ENCODE results near the gene SHC3.
"Not testable (repeated sequence)": the region's sequence is repeated elsewhere in the genome, so short reads cannot be mapped to it uniquely, and the experiment has no call there.

The SHC3 gene, protein sequence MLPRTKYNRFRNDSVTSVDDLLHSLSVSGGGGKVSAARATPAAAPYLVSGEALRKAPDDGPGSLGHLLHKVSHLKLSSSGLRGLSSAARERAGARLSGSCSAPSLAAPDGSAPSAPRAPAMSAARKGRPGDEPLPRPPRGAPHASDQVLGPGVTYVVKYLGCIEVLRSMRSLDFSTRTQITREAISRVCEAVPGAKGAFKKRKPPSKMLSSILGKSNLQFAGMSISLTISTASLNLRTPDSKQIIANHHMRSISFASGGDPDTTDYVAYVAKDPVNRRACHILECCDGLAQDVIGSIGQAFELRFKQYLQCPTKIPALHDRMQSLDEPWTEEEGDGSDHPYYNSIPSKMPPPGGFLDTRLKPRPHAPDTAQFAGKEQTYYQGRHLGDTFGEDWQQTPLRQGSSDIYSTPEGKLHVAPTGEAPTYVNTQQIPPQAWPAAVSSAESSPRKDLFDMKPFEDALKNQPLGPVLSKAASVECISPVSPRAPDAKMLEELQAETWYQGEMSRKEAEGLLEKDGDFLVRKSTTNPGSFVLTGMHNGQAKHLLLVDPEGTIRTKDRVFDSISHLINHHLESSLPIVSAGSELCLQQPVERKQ

DNA sequence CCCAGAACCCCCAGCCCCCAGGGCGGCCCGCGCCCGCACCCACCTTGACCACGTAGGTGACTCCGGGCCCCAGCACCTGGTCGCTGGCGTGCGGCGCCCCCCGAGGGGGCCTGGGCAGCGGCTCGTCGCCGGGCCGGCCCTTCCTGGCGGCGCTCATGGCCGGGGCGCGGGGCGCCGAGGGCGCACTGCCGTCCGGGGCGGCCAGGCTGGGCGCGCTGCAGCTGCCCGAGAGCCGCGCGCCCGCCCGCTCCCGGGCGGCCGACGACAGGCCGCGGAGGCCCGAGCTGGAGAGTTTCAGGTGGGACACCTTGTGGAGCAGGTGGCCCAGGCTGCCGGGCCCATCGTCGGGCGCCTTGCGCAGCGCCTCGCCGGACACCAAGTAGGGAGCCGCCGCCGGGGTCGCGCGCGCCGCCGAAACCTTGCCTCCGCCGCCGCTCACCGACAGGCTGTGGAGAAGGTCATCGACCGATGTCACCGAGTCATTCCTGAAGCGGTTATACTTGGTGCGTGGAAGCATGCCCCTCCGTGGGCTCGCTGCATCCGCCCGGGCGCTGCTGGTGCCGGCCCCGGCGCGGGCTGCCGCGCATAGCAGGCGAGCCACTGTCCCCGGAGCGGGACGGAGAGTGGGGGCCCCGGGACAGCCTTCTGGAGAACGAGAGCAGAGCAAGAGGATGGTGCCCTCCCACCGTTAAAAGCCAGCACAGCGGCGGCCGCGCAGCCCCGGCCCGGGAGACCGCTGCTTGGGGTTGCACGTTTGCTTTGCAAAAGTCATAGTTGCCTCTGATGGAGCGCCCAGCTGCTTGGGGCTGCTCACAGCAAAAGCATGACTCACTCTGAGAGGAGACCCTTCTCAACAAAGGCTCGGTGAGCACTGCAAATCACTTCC lies at the start of gene SHC3:
SHC3 (minus strand) TSS at position 875 of the 886 bp plus-strand sequence; CDS start at position 517, 358 bp downstream.
- DNase-seq (ENCODE audit: low read depth in 2 of 2): no peak

DNA sequence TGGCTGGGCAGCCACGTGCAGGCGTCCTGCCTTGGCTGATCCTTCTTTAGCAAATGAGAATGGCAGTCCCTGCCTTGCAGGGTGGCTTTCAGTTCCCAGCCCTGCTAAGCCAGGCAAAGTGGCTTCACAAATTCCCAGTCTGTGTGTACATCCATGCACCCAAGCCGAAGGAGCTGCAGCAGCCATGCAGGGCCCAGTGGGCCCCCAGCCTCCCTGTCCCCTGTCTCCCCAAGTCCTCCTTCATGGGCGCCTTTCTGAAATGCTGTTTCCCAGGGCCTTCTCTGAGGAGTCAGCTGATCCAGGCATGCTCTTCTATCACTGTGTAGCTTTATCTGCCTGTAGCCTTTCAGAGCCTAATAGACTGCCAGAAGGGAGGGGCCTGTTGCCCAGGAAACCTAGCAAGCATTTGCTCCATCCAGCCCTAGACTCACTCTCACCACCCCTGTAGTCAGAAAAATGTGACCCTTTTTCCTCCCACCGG lies 47.4 kb upstream of the SHC3 start:
- DNase-seq (ENCODE audit: low read depth in 2 of 2): no peak

DNA sequence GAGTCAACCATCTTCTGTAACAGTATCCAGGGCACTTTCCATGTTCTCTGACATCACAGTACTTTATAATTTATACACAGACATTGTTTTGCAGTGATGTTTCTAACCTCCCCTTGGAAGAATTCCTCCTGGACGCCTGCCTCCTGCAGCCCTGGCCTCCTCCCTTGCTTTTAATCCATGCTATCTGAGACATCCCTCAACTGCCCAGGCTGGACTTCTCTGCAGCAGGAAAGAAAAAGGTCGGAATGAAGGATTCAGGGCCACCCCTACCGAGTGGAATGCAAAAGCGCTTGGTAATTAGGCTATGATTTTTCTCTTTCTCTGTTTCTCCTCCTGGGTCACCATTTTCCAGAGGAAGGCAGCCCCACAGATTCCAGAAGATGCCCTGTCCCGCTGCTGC lies 47.0 kb upstream of the SHC3 start:
- no peak for DNase-seq (ENCODE audit: low read depth in 2 of 2)

DNA sequence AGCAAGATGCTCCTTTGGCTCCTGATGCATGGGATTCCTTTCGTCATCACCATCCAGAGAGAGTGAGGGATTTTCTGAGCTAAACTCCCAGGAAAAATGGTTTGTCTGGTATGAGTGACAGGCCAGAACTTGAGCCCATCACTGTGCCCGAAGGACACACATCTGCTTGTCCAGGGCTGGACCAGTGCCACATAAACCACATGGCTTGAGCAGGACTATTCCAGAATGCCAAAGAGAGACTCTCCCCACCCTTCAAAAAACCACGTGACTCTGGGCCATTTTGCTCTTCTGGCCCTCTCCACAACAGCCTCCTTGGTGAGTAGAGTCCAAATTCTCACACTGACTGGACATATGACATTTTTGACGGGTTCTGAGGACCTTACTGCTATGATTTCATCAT lies 46.4 kb upstream of the SHC3 start:
- no peak for DNase-seq (ENCODE audit: low read depth in 2 of 2)

DNA sequence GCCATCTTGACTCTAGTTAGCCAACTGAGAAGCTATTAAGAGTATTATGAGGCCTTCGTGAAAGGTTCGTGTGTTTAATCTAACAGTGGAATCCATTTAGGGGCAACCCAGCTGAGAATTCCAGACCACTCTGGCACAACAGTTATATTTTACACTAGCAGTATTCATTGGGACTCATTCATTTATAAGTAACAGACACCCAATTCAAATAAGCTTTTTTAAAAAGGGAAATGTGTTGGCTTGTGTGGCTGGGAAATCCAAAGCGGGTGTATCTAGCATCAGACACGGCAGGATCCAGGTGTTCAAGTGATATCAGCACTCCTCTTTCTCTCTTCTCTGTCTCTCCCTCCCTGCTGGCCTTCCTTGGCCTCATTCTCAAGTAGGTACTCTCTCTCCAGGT lies 46.0 kb upstream of the SHC3 start:
- DNase-seq (ENCODE audit: low read depth in 2 of 2): no peak

DNA sequence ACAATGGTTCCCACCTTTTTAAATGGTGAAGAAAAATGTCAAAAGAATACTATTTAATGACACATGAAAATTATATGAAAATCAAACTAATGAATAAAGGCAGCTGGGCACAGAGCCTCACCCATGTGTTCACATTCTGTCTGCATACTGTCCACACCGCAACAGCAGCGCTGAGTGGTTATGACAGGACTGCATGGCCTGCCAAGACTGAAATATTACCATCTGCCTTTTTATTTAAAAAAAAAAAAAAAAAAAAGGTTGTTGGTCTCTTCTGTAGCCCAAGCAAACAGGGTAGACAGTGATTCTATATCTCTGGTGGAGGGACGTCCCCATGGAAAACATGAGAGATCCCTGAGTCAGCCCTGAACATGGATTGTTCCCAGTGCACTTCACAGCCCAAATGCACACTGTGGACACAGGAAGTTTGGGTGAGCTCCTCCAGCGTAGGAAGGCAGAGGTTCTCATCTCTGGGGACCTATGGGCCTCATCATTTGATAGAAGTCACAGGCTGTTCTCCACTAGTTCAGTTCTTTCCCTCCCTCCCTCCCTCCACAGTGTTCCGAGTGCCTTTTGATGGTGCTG lies 44.9 kb upstream of the SHC3 start:
- no peak for DNase-seq (ENCODE audit: low read depth in 2 of 2)

DNA sequence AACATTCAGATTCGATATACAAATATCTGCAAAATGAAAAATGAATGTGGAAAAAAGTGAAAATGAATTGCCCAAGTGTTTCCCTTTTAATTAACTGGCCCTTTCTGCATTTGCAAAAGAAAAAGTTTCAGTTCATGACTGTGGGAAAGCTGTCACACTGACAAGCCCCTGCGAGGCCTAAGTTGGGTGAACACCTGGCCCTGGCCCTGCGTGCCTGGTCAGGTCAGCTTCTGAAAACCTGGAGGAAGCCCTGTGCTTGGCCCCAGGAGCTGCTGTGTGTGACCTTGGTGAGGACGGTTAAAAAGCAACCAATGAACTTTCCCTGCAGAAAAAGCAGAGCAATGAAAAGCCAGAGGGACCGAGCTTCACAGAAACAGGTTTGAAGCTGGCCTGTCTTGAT lies 41.0 kb upstream of the SHC3 start:
- no peak for DNase-seq (ENCODE audit: low read depth in 2 of 2)

DNA sequence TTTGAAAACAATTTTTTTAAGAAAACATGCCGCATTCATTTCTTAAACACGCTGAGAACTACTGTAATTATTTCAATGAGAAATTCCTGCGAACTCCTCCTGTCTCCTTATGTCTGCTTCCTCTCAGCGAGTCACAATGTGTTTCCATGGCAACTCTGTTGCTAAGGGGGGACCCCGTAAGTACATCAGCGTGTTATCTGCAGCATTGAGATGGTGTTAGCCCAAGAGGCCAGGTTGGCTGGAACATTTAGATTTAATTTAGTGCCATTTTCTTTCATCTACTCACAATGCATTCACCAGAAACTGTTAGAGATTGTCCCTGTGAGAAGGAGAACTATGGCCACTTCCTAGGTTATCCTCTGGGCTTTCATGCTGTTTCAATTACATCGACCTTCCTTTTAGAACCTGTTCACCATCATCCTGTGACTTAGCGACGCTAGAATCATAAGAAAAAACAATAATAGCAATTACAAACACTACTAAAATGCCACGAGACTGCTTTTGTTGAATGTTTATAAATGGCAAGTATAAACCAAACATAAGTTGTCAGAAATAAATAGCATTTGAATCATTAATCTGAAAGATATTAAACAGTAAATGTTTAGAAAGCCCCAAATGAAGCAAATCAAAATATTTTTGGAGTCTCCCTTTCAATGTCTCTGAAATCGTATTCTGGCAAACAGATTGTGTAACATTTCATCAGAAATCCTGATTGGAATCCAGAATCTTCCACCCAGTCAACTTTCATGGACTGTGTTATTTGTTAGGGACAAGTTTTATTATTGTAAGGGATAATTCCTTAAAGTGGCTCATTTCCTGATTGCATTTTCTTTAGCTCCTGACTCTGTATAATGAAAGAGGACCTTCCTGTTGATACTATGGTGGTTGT lies 39.7 kb upstream of the SHC3 start:
- no peak for DNase-seq (ENCODE audit: low read depth in 2 of 2)

DNA sequence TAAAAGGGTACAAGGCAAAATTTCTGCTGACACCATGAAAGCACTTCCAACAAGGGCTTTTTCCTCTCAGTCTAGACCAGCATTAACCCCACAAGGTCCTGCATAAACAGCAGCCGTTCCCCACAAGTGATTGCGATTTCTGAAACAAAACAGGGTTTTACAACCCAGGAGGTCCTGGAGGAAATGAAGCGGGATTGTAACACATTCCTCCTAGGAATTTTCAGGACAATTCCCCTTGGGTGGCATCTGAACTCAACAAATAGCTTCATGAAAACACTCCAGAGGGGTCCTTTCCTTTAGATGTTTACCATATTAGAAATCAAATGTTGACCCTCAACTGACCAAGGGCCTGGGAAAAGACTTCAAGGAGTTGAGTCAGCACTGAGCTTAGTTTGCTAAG lies 36.7 kb upstream of the SHC3 start:
- no peak for DNase-seq (ENCODE audit: low read depth in 2 of 2)

DNA sequence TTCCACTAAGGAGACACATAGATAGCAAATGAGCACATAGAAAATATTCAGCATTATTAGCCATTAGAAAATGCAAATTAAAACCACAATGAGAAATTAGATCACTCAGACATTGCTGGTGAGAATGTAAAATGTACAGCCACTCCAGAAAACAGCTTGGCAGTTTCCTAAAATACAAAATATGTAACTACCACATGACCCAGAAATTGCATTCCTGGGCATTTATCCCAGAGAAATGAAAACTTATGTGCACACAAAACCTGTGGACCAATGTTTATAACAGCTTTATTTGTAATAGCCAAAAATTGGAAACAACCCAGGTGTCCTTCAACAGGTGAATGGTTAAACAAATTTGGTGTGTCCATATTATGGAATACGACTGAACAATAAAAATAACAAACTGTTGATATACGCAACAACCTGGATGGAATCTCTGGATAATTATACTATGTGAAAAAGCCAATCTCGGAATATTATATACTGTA lies 34.8 kb upstream of the SHC3 start:
- no peak for DNase-seq (ENCODE audit: low read depth in 2 of 2)

DNA sequence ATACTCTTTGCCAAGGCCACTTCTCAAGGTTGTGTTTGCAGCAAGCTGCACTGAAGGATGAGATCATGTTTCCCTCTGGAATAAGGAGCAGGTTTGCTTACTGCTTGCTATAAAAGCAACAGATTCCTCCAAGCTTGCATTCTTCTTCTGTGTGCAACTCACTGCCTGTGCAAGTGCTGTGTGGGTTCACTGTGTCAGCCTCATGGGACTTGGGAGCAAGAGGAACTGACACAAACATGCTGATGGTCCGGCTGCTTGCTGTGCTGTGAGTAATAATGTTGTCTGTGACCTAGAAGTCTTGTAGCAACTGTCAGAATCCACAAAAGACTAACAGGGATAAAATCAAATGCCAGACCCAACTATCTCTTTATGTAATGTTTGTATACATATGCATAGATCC lies 33.6 kb upstream of the SHC3 start:
- no peak for DNase-seq (ENCODE audit: low read depth in 2 of 2)

DNA sequence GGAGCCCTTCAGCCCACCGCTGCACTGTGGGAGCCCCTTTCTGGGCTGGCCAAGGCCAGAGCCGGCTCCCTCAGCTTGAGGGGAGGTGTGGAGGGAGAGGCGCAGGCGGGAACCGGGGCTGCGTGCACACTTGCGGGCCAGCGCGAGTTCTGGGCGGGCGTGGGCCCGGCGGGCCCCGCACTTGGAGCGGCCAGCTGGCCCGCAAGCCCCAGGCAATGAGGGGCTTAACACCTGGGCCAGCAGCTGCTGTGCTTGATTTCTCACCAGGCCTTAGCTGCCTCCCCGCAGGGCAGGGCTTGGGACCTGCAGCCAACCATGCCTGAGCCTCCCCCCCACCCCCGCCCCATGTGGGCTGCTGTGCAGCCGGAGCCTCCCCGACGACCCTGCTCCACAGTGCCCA lies 30.7 kb upstream of the SHC3 start:
- DNase-seq (ENCODE audit: low read depth in 2 of 2): not testable (repeated sequence)

DNA sequence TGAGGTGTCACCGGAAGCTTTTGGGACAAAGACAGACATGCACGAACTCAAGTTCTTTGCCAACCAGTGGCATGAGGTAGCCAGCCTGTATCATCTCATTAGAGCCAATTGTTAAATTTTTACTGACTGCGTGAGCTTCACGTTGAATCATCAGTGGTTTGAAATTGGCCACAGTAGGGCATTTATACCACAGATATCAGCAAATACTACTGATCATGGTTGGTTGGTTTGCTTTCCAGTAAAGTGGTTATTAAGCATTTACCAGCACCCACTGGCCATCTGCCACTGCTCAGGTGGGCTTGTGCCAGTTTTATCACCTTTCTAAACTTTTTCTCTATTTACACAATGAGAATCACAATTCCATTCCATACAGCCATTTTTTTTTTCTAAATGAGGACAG lies 28.4 kb upstream of the SHC3 start:
- no peak for DNase-seq (ENCODE audit: low read depth in 2 of 2)

DNA sequence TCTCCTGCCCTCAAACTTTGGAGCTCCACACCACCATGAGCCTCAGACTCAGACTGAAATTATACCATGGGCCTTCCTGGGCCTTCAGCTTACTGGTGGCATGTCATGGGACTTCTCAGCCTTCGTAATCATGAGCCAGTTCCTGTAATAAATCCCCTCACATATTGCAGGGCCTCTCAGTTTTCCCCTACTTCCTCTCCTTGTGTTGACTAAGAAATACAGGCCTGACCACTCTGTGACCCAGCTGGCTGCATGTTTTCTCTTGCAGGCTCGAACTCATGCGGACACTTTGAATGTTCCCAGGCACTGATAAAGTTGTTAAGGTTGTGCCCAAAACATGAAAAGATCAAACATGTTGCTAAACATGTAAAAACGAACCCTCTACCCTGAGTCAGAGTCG lies 26.2 kb upstream of the SHC3 start:
- no peak for DNase-seq (ENCODE audit: low read depth in 2 of 2)

DNA sequence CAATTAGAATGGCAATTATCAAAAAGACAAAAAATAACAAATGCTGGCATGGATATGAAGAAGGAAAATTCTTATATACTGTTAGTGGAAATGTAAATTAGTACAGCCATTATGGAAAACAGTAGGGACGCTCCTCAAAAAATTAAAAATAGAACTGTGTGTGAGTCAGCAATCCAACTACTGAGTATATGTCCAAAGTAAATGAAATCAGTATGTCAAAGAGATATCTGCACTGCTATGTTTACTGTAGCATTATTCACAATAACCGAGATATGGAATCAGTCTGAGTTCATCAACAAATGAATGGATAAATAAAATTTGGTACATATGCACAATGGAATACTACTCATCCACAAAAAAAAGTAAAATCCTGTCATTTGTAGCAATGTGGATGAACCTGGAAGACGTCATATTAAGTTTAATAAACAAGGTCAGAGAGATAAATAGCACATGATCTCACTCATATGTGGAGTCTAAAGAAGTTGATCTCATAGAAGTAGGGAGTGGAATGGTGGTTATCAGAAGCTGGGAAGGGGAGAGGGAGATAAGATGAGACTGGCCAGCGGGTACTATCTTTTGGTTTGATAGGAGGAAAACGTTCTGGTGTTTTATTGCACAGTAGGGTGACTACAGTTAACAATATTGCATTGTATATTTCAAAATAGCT lies 16.6 kb upstream of the SHC3 start:
- DNase-seq (ENCODE audit: low read depth in 2 of 2): no peak

DNA sequence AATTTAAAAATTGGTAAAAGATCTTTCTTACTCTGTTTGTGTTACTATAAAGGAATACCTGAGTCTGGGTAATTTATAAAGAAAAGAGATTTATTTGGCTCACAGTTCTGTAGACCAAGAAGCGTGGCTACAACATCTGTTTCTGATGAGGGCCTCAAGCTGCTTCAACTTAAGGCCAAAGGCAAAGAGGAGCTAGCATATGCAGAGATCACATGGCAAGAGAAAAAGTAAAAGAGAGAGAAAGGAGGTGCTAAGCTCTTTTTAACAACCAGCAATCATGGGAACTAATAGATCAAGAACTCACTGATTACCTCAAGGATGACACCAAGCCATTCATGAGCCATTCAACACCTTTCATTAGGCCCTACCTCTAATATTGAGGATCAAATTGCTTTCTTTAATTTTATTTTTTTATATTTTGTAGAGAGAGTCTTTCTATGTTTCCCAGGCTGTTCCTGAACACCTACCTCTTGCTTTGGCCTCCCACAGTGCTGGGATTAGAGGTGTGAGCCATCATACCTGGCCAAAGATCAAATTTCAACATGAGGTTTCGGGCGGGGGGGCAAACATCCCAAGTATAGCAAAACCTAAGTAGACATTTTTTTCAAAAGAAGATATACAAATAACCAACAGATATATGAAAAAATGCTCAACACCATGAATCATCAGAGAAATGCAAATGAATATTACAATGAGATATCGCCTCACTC lies 16.0 kb upstream of the SHC3 start:
- no peak for DNase-seq (ENCODE audit: low read depth in 2 of 2)

DNA sequence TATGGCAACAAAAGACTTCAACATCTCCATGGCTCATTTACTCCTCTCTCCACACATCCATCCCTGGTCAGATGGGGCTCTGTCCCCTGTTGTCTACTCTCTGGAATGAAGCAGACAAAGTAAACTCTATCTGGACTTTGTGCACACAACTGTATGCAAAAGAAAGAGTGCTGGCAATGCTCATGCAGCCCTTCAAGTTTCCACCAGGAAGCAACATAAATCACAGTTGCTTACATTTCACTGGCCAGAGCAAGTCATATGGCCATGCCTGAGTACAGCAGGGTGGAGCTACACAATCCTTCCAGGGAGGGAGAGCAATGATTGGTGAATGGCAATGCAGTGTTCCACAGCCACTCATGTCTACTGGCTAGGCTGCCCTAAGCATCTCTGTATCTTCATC lies 12.4 kb upstream of the SHC3 start:
- no peak for DNase-seq (ENCODE audit: low read depth in 2 of 2)

DNA sequence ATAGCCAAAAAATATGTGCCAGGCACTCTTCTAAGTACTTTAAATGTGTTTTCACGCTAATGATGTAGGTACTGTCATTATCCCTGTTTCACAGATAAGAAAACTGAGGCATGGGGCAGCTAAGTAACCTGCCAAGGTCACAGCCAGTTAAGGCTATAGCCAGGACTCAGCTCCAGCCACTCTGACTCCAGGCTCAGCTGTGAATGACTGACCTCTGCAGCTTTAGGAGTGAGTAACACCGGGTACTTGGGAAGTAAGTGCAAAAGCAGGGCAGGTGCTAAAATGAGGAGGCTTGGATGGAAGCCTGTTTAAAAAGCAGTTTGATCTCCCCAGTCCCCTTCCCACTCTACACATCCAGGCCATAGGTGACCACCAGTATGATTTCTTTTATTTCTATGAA lies 10.6 kb upstream of the SHC3 start:
- DNase-seq (ENCODE audit: low read depth in 2 of 2): no peak

DNA sequence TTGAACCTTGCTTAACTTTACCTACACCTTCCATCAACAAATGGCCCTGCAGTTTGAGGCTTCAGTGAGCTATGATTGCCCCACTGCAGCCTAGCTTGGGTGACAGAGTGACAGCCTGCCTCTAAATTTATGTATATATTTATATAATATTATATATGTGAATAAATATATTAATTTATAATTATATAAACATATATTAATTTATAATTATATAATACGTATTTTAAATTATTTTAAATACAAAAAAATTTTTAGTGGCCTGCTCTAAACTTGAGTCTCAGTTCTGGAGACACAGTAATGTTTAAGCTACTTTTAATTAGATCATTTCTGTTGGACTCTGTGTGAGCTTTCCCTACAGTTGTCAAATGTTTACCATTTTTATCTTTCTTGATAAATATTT lies 9.3 kb upstream of the SHC3 start:
- DNase-seq (ENCODE audit: low read depth in 2 of 2): no peak

DNA sequence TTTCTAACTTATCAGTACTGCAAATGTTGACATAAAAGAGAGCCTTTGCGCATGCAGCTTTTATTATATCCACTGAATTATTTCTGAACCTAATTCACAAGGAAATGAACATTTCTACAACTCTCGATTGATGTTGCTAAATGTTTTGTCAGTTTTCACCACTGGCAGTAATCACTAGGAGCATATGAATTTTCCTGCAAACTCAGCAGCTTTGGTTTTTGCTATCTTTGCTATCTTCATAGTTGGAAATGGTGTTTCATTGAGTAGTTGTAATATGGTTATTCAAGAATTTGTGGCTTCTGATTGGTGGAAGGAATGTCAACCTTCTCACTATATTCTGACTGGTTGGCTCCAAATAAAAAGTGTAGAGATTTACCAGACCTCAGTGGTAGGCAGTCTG lies 8.9 kb upstream of the SHC3 start:
- DNase-seq (ENCODE audit: low read depth in 2 of 2): no peak
